Neural cell (in vitro differentiated cells): ENCODE data around the gene SND1. TPM values are rescaled to one million over a fixed set of nuclear protein-coding genes. Genes with fewer than 3 reads are reported as not detected.
A peak's percentile ranks its signal among the peaks of the same experiment; 100 is the strongest.

Experiments used
- H2AFZ ChIP-seq: fragments of 200-600, 300-800 bp; sonication (generic), shearing (Covaris generic); 2 replicates; pipeline ENCODE4 v1.6.0; 2014; ENCODE audit warnings: low read depth, mild to moderate bottlenecking, antibody characterized with exemption, low read length, moderate library complexity
- H3F3A ChIP-seq: fragments of 200-600 bp; shearing (Covaris generic); 2 replicates; pipeline ENCODE4 v1.6.1; 2016; ENCODE audit warnings: mild to moderate bottlenecking, moderate library complexity, mixed read lengths, antibody characterized with exemption, low read length; ENCODE audit not compliant: insufficient read depth, poor library complexity, severe bottlenecking
- H3K27ac ChIP-seq: fragments of 200-600, 300-800 bp; sonication (generic), shearing (Covaris generic); 2 replicates; pipeline ENCODE4 v1.5.1; 2014; ENCODE audit warnings: mild to moderate bottlenecking, low read length, moderate library complexity
- H3K27me3 ChIP-seq: fragments of 300-800, 200-600 bp; sonication (generic), shearing (Covaris generic); 2 replicates; pipeline ENCODE4 v1.6.0; 2014; ENCODE audit warnings: mild to moderate bottlenecking, low read depth, low read length, moderate library complexity; ENCODE audit not compliant: insufficient read depth
- H3K36me3 ChIP-seq: fragments of 300-800, 200-600 bp; sonication (generic), shearing (Covaris generic); 2 replicates; pipeline ENCODE4 v1.5.1; 2014; ENCODE audit warnings: mild to moderate bottlenecking, antibody characterized with exemption, low read length, moderate library complexity; ENCODE audit not compliant: insufficient read depth
- H3K4me2 ChIP-seq: fragments of 300-800, 200-600 bp; sonication (generic), shearing (Covaris generic); 2 replicates; pipeline ENCODE4 v1.6.0; 2014; ENCODE audit warnings: mild to moderate bottlenecking, low read length
- H3K4me3 ChIP-seq: fragments of 300-800, 200-600 bp; sonication (generic), shearing (Covaris generic); 2 replicates; pipeline ENCODE4 v1.5.1; 2014; ENCODE audit warnings: mild to moderate bottlenecking, low read length, moderate library complexity
- H3K79me2 ChIP-seq: fragments of 200-600 bp; shearing (Covaris generic); replicated peaks from 2 replicates; pipeline ENCODE4 v1.6.0; 2014; ENCODE audit warnings: mild to moderate bottlenecking, low read length, moderate library complexity; ENCODE audit not compliant: insufficient read depth
- H3K9ac ChIP-seq: fragments of 300-800, 200-600 bp; sonication (generic), shearing (Covaris generic); 2 replicates; pipeline ENCODE4 v1.6.1; 2016; ENCODE audit warnings: mild to moderate bottlenecking, low read length, mixed read lengths
- H3K9me2 ChIP-seq: fragments of 200-600 bp; shearing (Covaris generic); 2 replicates; pipeline ENCODE4 v1.6.1; 2016; ENCODE audit warnings: mild to moderate bottlenecking, low read length, mixed read lengths; ENCODE audit not compliant: insufficient read depth
- H3K9me3 ChIP-seq: fragments of 200-600, 300-800 bp; sonication (generic), shearing (Covaris generic); 2 replicates; pipeline ENCODE4 v1.6.1; 2016; ENCODE audit warnings: mild to moderate bottlenecking, mixed run types, low read length, moderate library complexity, mixed read lengths
- H4K20me1 ChIP-seq: fragments of 200-600 bp; shearing (Covaris generic); 2 replicates; pipeline ENCODE4 v1.6.1; 2016; ENCODE audit warnings: mild to moderate bottlenecking, mixed run types; ENCODE audit not compliant: insufficient read depth
- CTCF ChIP-seq: fragments of 450-650 bp; IDR thresholded peaks from 2 replicates; pipeline ENCODE4 v1.5.1; 2014; ENCODE audit warnings: antibody characterized with exemption, mild to moderate bottlenecking, moderate library complexity; ENCODE audit not compliant: poor library complexity, severe bottlenecking
- EP300 ChIP-seq: fragments of 450-650 bp; conservative IDR thresholded peaks from 2 replicates; pipeline ENCODE4 v1.6.1; 2014; ENCODE audit warnings: antibody characterized with exemption, mild to moderate bottlenecking, moderate library complexity; ENCODE audit not compliant: poor library complexity, severe bottlenecking
- EZH2 ChIP-seq: fragments of 200-600, 300-800 bp; shearing (Covaris generic), sonication (generic); IDR thresholded peaks from 2 replicates; pipeline ENCODE4 v1.6.1; 2014; ENCODE audit warnings: antibody characterized with exemption, low read length, borderline replicate concordance, mild to moderate bottlenecking; ENCODE audit not compliant: insufficient read depth, poor library complexity, severe bottlenecking
- MXI1 ChIP-seq: fragments of 450-650 bp; conservative IDR thresholded peaks from 2 replicates; pipeline ENCODE4 v1.6.1; 2014; ENCODE audit warnings: antibody characterized with exemption, mild to moderate bottlenecking; ENCODE audit not compliant: poor library complexity, severe bottlenecking
- POLR2AphosphoS5 ChIP-seq: IDR thresholded peaks from 2 replicates; pipeline ENCODE4 v1.6.1; 2012
- RAD21 ChIP-seq: fragments of 450-650 bp; conservative IDR thresholded peaks from 2 replicates; pipeline ENCODE4 v1.6.1; 2014; ENCODE audit warnings: antibody characterized with exemption, mild to moderate bottlenecking, moderate library complexity
- REST ChIP-seq: IDR thresholded peaks from 2 replicates; pipeline ENCODE4 v1.6.1; 2012; ENCODE audit warnings: borderline replicate concordance
- SMC3 ChIP-seq: fragments of 450-650 bp; conservative IDR thresholded peaks from 2 replicates; pipeline ENCODE4 v1.6.1; 2014; ENCODE audit warnings: antibody characterized with exemption, mild to moderate bottlenecking, moderate library complexity; ENCODE audit not compliant: poor library complexity
- TAF1 ChIP-seq: IDR thresholded peaks from 2 replicates; pipeline ENCODE4 v1.6.1; 2012; ENCODE audit warnings: low read depth
- polyA plus RNA-seq: library from polyadenylated mRNA; depleted of rRNA; stranded (reverse); fragments of >200 nt; gene quantifications from 2 replicates; pipeline ENCODE4 v1.2.3, GENCODE V29; 2014

The SND1 gene
- polyA plus RNA-seq, 1 donor from 2014 or later, result 37.4 TPM

GRCh38 chr7:127938588-127938987 is 286.6 kb downstream of the SND1 start:
- Histone ChIP-seq H3K9me2 (no peaks in the 10 kb centered on the region), H3K4me2 (no peak overlapping the region), H3K4me3 (no peak overlapping the region), H3K79me2 (no peaks in the 10 kb centered on the region), H3K9ac (no peak overlapping the region), H3K27me3 (no peaks in the 10 kb centered on the region), H3K27ac (no peak overlapping the region), H3F3A (no peaks in the 10 kb centered on the region), H2AFZ (no peak overlapping the region), H4K20me1 (no peaks in the 10 kb centered on the region), H3K9me3 (no peaks in the 10 kb centered on the region), H3K36me3 (no peaks in the 10 kb centered on the region)
- TF ChIP-seq POLR2AphosphoS5 (no peak), EZH2 (no peak), SMC3 (no peak), CTCF (no peak), REST (no peak), EP300 (no peak), TAF1 (no peak), RAD21 (no peak), MXI1 (no peak)

GRCh38 chr7:127940381-127941160 is 288.6 kb downstream of the SND1 start:
- H3K4me3 ChIP-seq, result no peak overlapping the region
- H3K9me2 ChIP-seq, result no peaks in the 10 kb centered on the region
- H3K27me3 ChIP-seq, result no peaks in the 10 kb centered on the region
- no peaks in the 10 kb centered on the region for H3K36me3 ChIP-seq
- no peaks in the 10 kb centered on the region for H4K20me1 ChIP-seq
- H3K9me3 ChIP-seq, result no peaks in the 10 kb centered on the region
- no peaks in the 10 kb centered on the region for H3F3A ChIP-seq
- H3K4me2 ChIP-seq, result peak overlapping the region; percentile 20
- no peak overlapping the region for H3K9ac ChIP-seq
- H2AFZ ChIP-seq, result no peak overlapping the region
- no peak for TF ChIP-seq RAD21
- TF ChIP-seq REST, result no peak
- TF ChIP-seq MXI1, result no peak
- no peak for TF ChIP-seq EP300
- TF ChIP-seq CTCF, result no peak
- no peaks in the 10 kb centered on the region for H3K79me2 ChIP-seq
- H3K27ac ChIP-seq, result peak overlapping the region; percentile 22
